Right ventricle myocardium inferior (tissue), 1 donor: ENCODE data around the gene METTL21A. TPM values are rescaled to one million over a fixed set of nuclear protein-coding genes. Genes with fewer than 3 reads are reported as not detected.

Experiments used
- ATAC-seq: fragments of 200-7000 bp; cut with Tn5 transposase; one replicate; pipeline ENCODE4 v1.9.1; 2020; ENCODE audit warnings: mild to moderate bottlenecking, moderate library complexity
- DNase-seq: peaks from one replicate; pipeline ENCODE4 v3.0.0; 2021; ENCODE audit errors: missing footprints
- intact Hi-C: fragments of 100-400 bp; cut with DNase I; formaldehyde crosslinking; loops from one replicate; pipeline ENCODE4 v1.11.0; 2022
- total RNA-seq: library from RNA; stranded (reverse); fragmentation: NEBNext Ultra II Directional; extraction: Animal tissue kit (Norgen Biotek cat#: 25700); gene quantifications from one replicate; pipeline ENCODE4 v1.2.1, GENCODE V29; 2021
- donor health status: DM: no; HTN: yes; CAD: no; lungs with severe emphysema.

The METTL21A gene
- total RNA-seq, 1 donor from 2014 or later = 14.7 TPM

- no peak for ATAC-seq
- intact Hi-C loops = no loop called here
- no peak for DNase-seq
Measured at GRCh38 chr2:207630491-207630890, 5.3 kb upstream of the METTL21A start.

- ATAC-seq (no peak), DNase-seq (no peak)
- intact Hi-C loops = loop anchor here (5.0 kb wide), 2 partner anchors 103 to 398 kb away; partner anchors contain the start of gene PLEKHM3
Measured at GRCh38 chr2:207629553-207629952, 4.4 kb upstream of the METTL21A start.

GRCh38 chr2:207624185-207625013 lies 795 bp downstream of the METTL21A start:
- ATAC-seq (peak; percentile 68), DNase-seq (peak; percentile 89)
- intact Hi-C loops = loop anchor here (1.0 to 5.0 kb wide), 4 partner anchors 87 to 403 kb away; partner anchors contain the start of genes CCNYL1 and PLEKHM3

- ATAC-seq = no peak
- intact Hi-C loops = no loop called here
- no peak for DNase-seq
Measured at GRCh38 chr2:207621501-207622039, 3.6 kb downstream of the METTL21A start.

GRCh38 chr2:207619764-207620203 lies 5.4 kb downstream of the METTL21A start:
- intact Hi-C loops = no loop called here
- ATAC-seq (no peak), DNase-seq (no peak)

GRCh38 chr2:207617011-207617671 lies 8.1 kb downstream of the METTL21A start:
- ATAC-seq (no peak), DNase-seq (no peak)
- intact Hi-C loops = no loop called here

- intact Hi-C loops = no loop called here
- ATAC-seq = no peak
Measured at GRCh38 chr2:207616185-207616584, 9.0 kb downstream of the METTL21A start.

GRCh38 chr2:207614824-207615223 lies 10.4 kb downstream of the METTL21A start:
- intact Hi-C loops = no loop called here
- no peak for DNase-seq
- no peak for ATAC-seq

More at GRCh38 chr2:207616185-207616584, 9.0 kb downstream of the METTL21A start:
- DNase-seq = no peak

GRCh38 chr2:207612714-207613113 lies 12.5 kb downstream of the METTL21A start:
- intact Hi-C loops = no loop called here
- ATAC-seq (no peak), DNase-seq (no peak)

GRCh38 chr2:207606829-207607228 lies 18.4 kb downstream of the METTL21A start:
- DNase-seq (no peak), ATAC-seq (no peak)
- intact Hi-C loops = no loop called here

- ATAC-seq = no peak
- no peak for DNase-seq
- intact Hi-C loops = no loop called here
Measured at GRCh38 chr2:207606399-207606798, 18.8 kb downstream of the METTL21A start.

GRCh38 chr2:207603486-207603885 lies 21.7 kb downstream of the METTL21A start:
- intact Hi-C loops = no loop called here
- DNase-seq = no peak
- no peak for ATAC-seq

GRCh38 chr2:207601774-207602173 lies 23.4 kb downstream of the METTL21A start:
- intact Hi-C loops = no loop called here
- DNase-seq (no peak), ATAC-seq (no peak)

GRCh38 chr2:207600231-207600630 lies 25.0 kb downstream of the METTL21A start:
- no peak for ATAC-seq
- intact Hi-C loops = no loop called here

GRCh38 chr2:207599636-207600035 lies 25.6 kb downstream of the METTL21A start:
- ATAC-seq (no peak), DNase-seq (no peak)
- intact Hi-C loops = no loop called here

More at GRCh38 chr2:207600231-207600630, 25.0 kb downstream of the METTL21A start:
- no peak for DNase-seq

GRCh38 chr2:207594731-207595130 lies 30.5 kb downstream of the METTL21A start:
- ATAC-seq (no peak), DNase-seq (no peak)
- intact Hi-C loops = no loop called here

GRCh38 chr2:207594264-207594663 lies 30.9 kb downstream of the METTL21A start:
- intact Hi-C loops = no loop called here
- no peak for ATAC-seq

GRCh38 chr2:207593277-207593676 lies 31.9 kb downstream of the METTL21A start:
- intact Hi-C loops = no loop called here
- ATAC-seq (no peak), DNase-seq (no peak)

More at GRCh38 chr2:207594264-207594663, 30.9 kb downstream of the METTL21A start:
- no peak for DNase-seq

- intact Hi-C loops = no loop called here
- no peak for DNase-seq
- ATAC-seq = no peak
Measured at GRCh38 chr2:207589143-207589542, 36.1 kb downstream of the METTL21A start.

GRCh38 chr2:207587305-207587704 lies 37.9 kb downstream of the METTL21A start:
- no peak for ATAC-seq
- intact Hi-C loops = no loop called here
- DNase-seq = no peak
